Effector CD8-positive, alpha-beta T cell (primary cell): ENCODE measurements around the gene BHLHE40.
A peak's percentile ranks its signal among the peaks of the same experiment; 100 is the strongest.

Source experiments
- DNase-seq: peaks from one replicate; lab custom pipeline; 2025; lab: John Stamatoyannopoulos, UW

The BHLHE40 gene

DNA sequence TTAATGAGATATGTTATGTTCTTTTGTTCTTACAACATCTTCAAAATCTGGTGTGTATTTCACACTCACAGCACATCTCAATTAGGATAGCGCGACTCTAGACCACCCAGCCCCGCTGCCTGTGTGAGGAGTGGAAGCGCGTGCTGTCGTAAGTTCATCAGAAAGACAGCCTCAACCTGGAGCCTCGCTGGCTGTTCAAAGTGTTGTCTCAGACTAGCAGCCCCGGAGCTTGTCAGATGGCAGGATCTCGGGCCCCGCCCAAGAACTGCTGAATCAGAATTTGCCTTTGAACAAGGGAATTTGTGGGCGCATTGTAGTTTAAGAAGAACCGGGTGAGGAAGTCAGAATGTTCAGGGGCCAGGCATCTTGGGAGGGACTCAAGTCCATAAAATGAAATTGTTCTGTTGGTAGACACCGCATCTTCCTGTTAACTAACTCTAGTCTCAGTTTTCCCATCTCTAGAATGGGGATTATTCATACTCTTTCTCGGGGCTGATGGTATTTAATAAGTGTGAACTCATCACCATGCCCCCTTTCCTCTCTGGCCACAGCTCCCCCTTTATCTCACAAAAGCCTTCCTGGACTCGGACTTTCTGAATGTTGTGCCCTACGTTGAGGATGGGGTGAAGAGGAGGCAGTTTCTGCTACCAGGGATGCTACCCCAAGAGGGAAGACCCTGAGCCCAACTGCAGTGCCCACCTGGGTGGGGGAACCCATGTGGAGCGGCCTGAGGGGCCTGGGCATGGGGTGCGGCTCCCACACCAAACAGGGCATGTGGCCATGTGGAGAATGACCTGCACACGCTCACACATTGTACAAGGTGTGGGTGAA lies 40.4 kb downstream of the BHLHE40 start:
- DNase-seq, result peak; percentile 43

DNA sequence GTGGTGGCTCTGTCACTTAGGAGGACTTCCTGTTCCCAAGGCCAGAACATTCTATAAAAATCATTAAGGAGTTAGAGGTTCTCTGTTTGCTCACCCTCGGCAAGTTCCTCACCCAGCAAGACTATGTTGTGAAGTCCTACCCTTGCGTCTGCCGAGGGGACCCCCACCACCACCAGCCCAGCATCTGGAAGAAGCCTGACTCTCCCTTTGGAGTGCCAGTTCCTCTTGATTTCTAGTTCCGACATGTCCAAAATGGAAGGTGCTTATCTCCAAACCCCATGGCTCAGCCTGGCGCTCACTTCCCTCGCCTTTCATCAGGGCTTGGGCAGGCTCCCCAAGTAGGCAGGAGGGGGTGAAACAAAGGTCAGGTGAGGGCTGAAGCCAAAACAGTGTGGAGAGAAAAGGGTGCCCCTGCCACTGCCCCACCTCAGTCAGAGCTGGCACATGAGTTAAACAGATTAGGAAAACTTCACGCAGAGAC lies 41.0 kb downstream of the BHLHE40 start:
- DNase-seq, result no peak

DNA sequence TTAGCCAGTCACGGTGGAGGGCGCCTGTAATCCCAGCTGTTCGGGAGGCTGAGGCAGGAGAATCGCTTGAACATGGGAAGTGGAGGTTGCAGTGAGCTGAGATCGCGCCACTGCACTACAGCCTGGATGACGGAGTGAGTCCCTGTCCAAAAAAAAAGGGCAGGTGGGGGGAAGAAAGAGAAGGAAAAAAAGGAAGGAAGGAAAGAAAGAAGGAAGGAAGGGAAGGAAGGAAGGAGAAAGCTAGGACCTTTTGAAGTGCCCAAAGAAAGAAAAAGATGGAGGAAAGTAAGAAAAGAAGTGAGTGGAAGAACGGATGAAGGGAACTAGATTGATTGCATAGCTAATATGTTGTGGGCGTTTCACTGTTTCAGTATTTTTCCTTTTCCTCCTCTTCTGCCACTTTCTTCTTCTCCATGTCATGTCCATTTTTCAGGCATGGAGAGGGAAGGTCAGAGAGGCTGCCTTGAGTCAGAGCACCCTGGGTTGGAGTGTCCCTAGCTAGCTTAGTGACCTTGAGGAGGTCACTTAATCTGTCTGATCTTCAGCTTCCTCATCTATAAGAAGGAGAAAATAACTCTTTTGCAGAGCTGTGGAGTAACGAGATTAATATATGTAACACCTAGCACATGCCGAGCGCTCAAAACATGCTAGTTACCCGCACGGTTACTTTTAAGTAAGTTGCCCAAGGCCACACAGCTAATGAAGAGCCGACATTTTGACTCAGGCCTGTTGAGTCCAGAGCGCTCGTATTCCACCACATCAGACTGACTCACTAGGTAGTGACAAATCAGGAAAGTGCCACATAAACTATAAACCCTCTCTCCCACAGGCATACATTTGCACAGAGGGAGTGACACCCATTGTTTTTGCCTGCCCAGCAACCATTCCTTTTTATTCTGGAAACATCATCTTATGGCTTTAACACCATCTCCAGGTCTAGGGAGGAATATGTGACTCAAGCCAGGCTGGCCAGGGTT lies 42.2 kb downstream of the BHLHE40 start:
- DNase-seq, result no peak

DNA sequence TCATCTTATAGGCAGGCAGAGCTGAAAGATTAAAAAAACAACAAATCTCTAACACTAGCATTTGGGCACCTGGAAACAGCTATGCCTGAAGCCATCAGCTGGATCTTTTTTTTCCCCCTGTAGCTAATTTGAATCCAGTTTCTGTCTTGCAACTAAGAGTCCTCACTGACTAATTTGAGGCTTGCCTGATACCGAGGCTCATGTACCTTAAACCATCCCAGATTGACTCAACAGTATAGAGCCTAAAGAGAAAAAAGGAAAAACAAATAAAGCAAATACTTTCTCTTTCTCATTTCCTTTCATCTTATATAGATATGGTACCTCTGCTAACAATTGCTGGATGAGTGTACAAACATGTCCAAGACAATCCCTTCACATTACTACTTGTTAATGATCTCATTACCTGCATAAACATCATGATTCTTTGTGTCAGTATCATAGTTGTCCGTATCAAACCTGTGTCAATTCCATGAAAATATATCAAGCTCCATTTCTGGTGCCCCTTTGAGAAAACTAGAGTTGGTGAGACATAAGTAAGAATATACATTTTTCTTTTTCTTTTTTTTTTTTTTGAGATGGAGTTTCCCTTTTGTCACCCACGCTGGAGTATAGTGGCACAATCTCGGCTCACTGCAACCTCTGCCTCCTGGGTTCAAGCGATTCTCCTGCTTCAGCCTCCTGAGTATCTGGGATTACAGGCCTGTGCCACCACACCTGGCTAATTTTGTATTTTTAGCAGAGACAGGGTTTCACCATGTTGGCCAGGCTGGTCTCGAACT lies 43.1 kb downstream of the BHLHE40 start:
- DNase-seq, result no peak

DNA sequence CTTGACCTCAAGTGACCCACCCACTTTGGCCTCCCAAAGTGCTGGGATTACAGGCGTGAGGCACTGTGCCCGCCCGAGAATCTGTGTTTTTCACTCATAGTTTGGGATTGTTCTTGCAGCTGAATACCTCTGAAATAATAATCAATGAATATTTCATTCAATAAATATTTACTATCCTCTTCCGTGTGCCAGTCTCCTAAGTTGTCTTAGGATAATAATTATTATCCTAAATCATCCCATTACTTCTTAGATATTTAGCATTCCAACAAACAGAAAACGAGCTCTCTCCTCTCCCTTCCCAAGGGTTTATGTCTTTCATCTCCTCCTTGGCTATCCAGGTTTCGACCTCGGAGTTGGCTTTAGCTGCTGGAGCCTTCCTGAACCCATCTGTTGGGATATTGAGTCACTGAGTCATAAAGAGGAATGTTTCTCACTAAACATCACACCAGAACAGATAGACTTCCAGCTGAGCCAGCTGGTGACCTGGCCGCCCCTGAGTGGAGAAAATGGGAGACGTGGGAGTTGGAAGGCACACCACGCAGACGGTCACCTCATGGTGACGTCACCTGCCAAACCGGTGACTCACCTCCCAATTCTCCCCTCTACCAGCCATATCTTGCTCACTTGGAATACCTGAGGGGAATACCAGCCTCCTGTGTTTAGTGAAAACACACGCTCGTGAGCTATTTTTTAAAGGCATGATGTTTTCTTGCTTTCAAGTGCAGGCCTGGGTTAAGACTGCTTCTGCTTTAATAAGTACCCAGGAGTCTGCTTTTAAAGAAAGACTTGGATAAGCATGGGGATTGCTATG lies 43.9 kb downstream of the BHLHE40 start:
- no peak for DNase-seq

DNA sequence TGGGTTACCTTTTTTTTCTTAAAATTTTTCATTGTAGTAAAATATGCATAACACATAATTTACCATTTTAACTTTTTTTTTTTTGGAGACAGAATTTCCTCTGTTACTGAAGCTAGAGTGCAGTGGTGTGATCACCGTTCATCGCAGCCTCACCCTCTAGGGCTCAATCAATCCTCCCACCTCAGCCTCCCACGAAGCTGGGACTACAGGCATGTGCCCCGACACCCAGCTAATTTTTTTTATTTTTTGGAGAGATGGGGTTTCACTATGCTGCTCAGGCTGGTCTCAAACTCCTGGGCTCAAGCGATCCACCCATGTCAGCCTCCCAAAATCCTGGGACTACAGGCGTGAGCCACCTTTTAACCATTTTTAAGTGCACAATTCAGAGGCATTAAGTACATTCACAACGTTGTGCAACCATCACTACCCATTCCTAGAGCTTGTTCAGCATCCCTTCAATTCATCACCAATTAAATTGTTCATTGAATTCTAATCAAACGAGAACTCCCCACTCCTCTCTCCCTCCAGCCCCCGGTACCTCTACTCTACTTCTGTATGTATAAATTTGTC lies 44.6 kb downstream of the BHLHE40 start:
- DNase-seq, result no peak

DNA sequence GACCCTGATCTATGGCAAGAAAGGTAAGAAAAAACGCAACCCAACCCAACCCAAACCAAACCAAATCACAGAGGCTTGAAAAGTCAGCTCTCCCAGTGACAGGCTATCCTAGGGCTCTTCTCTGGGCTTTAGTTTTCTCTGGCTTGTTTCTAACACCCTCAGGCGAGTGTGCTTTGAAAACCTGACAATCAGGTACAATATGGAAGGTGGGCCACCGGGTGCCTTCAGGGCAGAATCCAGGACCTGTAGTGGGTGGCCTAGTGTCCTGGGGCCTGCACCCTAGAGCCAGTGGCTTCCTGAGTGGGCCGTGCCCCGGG lies 46.8 kb downstream of the BHLHE40 start:
- DNase-seq, result no peak

DNA sequence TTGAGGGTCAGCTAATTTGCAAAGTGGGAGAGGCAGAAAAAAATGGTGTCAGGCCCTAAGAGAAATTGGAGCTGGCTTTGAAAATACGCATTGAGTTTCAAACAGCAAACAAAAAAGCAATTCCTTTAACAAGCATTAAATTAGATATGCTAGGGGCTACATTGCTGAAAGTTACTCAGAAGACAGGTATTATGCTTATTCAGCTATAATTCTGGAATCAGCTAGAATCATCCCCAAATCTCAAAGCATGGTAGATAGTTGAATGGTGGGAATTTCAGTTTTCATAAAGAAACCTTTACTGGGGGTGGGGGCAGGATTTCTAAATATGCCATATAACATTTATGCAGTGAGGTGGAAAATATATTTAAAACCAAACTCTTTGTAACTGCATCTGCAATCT lies 50.5 kb downstream of the BHLHE40 start:
- no peak for DNase-seq

DNA sequence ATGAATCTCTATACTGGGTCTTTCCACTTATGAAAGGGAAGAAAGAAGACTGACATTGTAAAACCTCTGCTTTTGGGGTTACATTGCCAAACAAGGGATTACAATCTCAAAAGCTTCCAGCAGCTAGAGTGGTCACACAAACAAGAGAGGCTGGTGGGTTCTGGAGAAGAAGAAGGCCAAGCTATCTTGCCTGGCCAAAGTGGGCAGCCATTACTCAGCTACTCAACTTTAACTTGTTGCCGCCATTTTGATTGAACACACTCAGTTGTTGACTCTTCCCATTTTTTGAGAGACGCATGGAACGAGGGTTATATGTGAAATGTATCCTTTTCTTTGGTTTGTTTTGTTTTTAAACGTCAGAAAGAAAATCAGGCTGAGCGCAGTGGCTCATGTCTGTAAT lies 50.9 kb downstream of the BHLHE40 start:
- DNase-seq, result no peak

DNA sequence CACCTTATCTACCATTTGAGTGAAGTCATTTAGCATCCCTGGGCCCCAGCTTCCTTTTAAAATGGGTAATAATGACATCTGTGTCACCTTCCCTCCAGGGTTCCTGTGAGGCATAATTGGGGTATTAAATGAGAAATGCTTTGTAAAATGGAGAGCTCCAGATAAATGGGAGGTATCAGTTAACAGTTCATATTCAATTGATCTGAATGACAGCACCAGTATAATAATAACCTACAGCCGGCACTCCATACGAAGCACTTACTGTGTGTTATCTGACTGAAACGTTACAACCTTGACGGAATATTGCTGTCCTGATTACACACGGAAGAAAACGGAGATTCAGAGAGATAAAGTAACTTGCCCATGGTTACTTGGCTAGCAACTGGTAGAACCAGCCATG lies 53.6 kb downstream of the BHLHE40 start:
- no peak for DNase-seq
